Rectal smooth muscle tissue (tissue), 1 donor: ENCODE data around the gene PTPRM.

Source experiments
- H3K27ac ChIP-seq: one replicate; pipeline ENCODE4 v1.7.0; 2013; ENCODE audit warnings: low read depth, low read length, inconsistent platforms
- H3K27me3 ChIP-seq: one replicate; pipeline ENCODE4 v1.7.0; 2013; ENCODE audit warnings: low read length; ENCODE audit not compliant: control insufficient read depth, insufficient read depth
- H3K36me3 ChIP-seq: one replicate; pipeline ENCODE4 v1.7.0; 2013; ENCODE audit warnings: low read length; ENCODE audit not compliant: control insufficient read depth, insufficient read depth
- H3K4me1 ChIP-seq: one replicate; pipeline ENCODE4 v1.7.0; 2013; ENCODE audit warnings: low read length; ENCODE audit not compliant: control insufficient read depth, insufficient read depth
- H3K4me3 ChIP-seq: one replicate; pipeline ENCODE4 v1.7.0; 2013; ENCODE audit warnings: low read length
- H3K9ac ChIP-seq: one replicate; pipeline ENCODE4 v1.7.0; 2013; ENCODE audit warnings: low read length

The PTPRM gene

GRCh38 chr18:8117006-8117371 is 549.9 kb downstream of the PTPRM start:
- Histone ChIP-seq H3K27ac (no peak overlapping the region), H3K36me3 (no peaks in the 10 kb centered on the region), H3K27me3 (no peaks in the 10 kb centered on the region), H3K4me1 (no peaks in the 10 kb centered on the region), H3K9ac (no peak overlapping the region), H3K4me3 (no peak overlapping the region)

- Histone ChIP-seq H3K27me3 (no peaks in the 10 kb centered on the region), H3K27ac (no peak overlapping the region)
Measured at GRCh38 chr18:8121101-8121500, 554.0 kb downstream of the PTPRM start.

DNA sequence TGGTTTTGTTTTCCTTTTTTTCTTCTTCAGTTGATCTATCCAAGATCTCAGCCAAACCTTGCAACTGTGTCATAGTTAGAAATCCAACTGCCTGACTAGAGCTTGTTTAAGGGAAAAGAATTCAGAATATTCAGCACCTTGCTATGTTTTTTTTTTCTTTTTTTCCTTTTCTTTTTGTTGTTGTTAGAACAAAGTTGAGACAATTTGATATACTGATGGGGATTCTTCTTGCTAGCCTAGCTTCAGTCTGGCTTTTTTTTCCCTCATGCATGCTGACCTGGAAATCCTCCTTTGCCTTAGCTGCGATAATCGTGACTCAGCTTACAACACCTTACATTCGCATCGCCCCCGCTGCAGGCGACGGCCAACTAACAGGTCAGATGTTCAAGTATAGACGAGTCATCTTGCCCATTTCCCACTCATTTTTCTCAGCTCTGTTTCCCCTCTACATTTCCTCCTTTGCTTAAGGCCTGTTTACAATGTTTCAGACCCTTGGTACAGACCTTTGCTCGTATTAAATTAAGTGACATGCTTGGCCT is 554.9 kb downstream of the PTPRM start:
- Histone ChIP-seq H3K4me1 (no peaks in the 10 kb centered on the region), H3K9ac (no peak overlapping the region), H3K36me3 (no peaks in the 10 kb centered on the region), H3K4me3 (no peak overlapping the region), H3K27me3 (no peaks in the 10 kb centered on the region), H3K27ac (no peak overlapping the region)

More at GRCh38 chr18:8121101-8121500, 554.0 kb downstream of the PTPRM start:
- no peaks in the 10 kb centered on the region for H3K36me3 ChIP-seq
- no peaks in the 10 kb centered on the region for H3K4me1 ChIP-seq
- no peak overlapping the region for H3K4me3 ChIP-seq
- H3K9ac ChIP-seq: no peak overlapping the region

DNA sequence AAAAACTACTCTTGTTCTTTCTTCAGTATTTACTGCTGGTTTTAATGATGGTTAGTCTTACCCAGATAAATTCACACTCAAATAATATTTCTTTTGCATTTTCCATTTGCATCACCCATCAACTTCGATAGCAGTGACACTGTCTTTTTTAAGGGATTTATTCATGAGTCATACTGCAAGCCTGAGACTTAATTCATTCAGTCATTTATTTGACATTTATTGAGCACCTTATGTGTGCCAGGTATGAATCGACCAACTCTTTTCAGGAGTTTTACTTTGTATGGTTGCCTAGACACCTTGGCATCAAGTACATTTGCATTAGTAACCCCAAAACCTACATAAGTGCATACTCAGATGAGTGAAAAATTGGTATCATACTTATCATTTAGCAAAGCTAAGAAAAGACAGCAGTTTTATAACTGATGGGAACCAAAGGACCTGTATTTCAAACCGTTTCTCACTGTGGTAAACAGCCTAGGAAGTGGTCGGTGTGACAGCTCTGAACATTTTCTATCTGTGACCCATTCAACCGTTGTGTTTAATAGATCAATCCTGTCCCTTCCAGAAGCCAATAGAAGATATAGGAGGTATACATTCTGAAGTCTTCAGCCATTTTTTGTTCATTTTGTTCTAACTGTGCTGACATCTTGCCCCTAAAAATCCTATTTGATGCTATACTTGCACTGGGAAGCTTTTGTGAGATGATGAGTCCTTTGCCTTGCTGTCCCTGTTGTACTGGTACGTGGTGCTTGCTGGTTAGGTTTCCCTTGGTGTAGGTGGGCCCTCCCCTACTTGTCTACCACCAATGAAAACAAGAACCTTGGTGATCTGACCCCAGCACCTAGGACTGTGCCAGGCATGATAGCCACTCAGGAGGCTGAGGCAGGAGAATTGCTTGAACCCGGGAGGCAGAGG is 557.4 kb downstream of the PTPRM start:
- Histone ChIP-seq H3K36me3 (no peaks in the 10 kb centered on the region), H3K27ac (no peak overlapping the region)

DNA sequence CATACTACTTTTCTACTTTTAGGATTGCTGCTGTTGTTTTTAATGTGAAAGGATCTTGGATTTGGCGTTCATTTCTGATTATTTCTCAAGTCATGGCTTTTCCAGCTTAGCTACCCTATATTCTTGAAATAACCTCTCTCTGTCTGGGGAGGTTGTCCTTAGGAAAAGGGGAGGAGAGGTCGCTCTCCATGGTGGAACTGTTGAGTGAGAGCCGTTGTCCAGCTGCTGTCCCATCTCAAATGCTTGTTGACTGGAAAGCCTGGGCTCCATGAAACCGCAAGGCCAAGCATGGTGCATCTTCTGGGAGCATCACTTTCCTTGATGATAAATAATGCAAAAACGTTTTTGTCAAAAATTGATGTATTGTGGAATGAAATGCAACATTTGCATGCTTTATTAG is 563.0 kb downstream of the PTPRM start:
- Histone ChIP-seq H3K27ac (no peak overlapping the region), H3K4me1 (no peaks in the 10 kb centered on the region), H3K36me3 (no peaks in the 10 kb centered on the region), H3K27me3 (no peaks in the 10 kb centered on the region), H3K9ac (no peak overlapping the region), H3K4me3 (no peak overlapping the region)

More for the DNA sequence above, 557.4 kb downstream of the PTPRM start:
- Histone ChIP-seq H3K27me3 (no peaks in the 10 kb centered on the region), H3K9ac (no peak overlapping the region), H3K4me3 (no peak overlapping the region), H3K4me1 (no peaks in the 10 kb centered on the region)

DNA sequence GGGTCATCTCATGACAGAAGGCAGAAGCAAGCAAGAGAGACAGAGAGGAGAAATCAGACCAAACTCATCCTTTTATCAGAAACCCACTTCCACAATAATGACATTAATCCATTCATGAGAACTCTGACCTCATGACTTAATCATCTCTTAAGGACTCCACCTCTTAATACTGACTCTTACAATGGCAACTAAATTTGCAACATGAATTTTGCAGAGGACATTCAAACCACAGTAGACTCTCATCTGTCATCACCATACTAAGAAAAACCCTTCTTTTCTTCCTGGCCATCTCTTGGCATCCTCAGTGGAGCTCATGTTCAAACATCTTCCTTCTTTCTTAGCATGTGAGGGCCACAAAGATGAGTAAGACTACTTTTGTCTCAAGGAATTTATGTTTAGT is 565.9 kb downstream of the PTPRM start:
- Histone ChIP-seq H3K27ac (no peak overlapping the region), H3K4me1 (no peaks in the 10 kb centered on the region), H3K36me3 (no peaks in the 10 kb centered on the region), H3K4me3 (no peak overlapping the region), H3K27me3 (no peaks in the 10 kb centered on the region), H3K9ac (no peak overlapping the region)

DNA sequence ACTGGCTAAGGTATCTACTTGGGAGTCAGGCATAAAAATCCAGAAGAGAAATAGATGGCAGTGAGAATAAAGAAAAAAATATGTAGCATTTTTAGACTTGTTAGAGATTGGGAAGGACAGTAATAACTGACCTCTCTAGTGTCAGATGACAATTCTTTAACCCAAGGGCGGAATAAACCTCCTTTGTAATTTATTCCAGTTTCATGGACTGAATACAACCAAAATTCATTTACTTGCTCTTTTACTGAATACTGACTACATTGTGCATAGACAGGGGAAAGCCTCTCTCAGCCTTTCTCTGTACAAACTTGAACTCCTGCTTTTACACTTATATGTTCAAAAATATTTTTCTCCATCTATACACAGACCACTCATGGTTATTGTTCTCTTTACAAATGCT is 566.8 kb downstream of the PTPRM start:
- Histone ChIP-seq H3K4me1 (no peaks in the 10 kb centered on the region), H3K27me3 (no peaks in the 10 kb centered on the region), H3K4me3 (no peak overlapping the region), H3K27ac (no peak overlapping the region), H3K9ac (no peak overlapping the region), H3K36me3 (no peaks in the 10 kb centered on the region)

- Histone ChIP-seq H3K36me3 (no peaks in the 10 kb centered on the region), H3K9ac (no peak overlapping the region), H3K4me1 (no peaks in the 10 kb centered on the region), H3K27ac (no peak overlapping the region), H3K4me3 (no peak overlapping the region), H3K27me3 (no peaks in the 10 kb centered on the region)
Measured at GRCh38 chr18:8139127-8139527, 572.0 kb downstream of the PTPRM start.

DNA sequence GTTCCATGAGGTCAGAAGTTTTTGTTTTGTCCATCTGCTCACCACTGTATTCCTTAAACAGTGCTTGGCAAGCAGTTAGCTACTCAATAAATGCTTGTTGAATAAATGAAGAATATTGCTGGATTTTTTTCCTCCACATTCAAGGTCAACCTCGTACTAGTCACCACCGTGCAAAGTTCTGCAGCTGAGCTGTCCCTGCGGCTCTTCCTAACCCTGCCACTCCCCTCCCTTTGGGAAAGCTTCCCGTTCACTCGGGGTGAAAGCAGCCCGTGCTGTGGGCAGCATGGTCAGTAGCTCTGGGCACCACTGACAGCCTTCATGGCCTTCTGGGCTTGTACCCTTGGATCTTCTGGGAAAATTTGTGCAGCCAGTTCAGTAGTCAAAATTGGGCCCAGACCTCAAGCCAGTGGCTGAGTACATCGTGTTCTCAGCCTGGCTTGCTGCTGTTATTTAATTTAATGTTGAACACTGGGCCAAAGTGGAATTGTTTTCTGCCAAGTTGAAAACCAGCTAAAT is 572.8 kb downstream of the PTPRM start:
- H3K27me3 ChIP-seq: no peaks in the 10 kb centered on the region
- no peak overlapping the region for H3K27ac ChIP-seq
- no peaks in the 10 kb centered on the region for H3K36me3 ChIP-seq
- H3K4me1 ChIP-seq: no peaks in the 10 kb centered on the region
- no peak overlapping the region for H3K4me3 ChIP-seq
- H3K9ac ChIP-seq: no peak overlapping the region

GRCh38 chr18:8140841-8141501 is 573.9 kb downstream of the PTPRM start:
- Histone ChIP-seq H3K9ac (no peak overlapping the region), H3K27me3 (no peaks in the 10 kb centered on the region), H3K36me3 (no peaks in the 10 kb centered on the region), H3K4me1 (no peaks in the 10 kb centered on the region), H3K27ac (no peak overlapping the region), H3K4me3 (no peak overlapping the region)

GRCh38 chr18:8142131-8142711 is 575.1 kb downstream of the PTPRM start:
- Histone ChIP-seq H3K27me3 (no peaks in the 10 kb centered on the region), H3K36me3 (no peaks in the 10 kb centered on the region), H3K27ac (no peak overlapping the region), H3K4me1 (no peaks in the 10 kb centered on the region), H3K4me3 (no peak overlapping the region), H3K9ac (no peak overlapping the region)

DNA sequence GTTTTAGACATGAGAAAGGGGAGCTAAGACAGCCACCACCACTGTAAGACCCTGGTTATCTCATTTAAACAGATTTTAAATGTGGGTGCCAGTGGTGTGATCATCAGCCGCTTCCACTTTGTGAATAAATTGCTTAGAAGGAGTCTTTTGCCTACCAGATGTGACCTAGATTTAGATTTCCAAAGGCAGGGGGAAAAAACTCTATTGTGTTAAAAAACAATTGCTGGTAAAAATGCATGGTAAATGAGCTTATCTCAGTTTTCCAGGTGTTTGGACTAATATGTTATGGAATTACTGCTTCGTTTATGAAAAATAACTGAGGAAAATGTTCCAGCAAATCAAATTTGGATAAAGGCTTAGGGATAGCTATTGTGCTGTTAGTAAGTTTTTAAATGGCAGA is 575.8 kb downstream of the PTPRM start:
- Histone ChIP-seq H3K4me1 (no peaks in the 10 kb centered on the region), H3K9ac (no peak overlapping the region), H3K36me3 (no peaks in the 10 kb centered on the region), H3K27ac (no peak overlapping the region), H3K4me3 (no peak overlapping the region), H3K27me3 (no peaks in the 10 kb centered on the region)
